Neuron (in vitro differentiated cells): Measurements from ENCODE around the gene ZNF212.

Experiments used
- H2AFZ ChIP-seq: one replicate; pipeline ENCODE4 v1.6.1; 2013; ENCODE audit warnings: low read depth, mild to moderate bottlenecking, inconsistent platforms, low read length, moderate library complexity
- H3K27me3 ChIP-seq: one replicate; pipeline ENCODE4 v1.6.1; 2013; ENCODE audit warnings: low read length; ENCODE audit not compliant: insufficient read depth
- H3K36me3 ChIP-seq: one replicate; pipeline ENCODE4 v1.6.1; 2013; ENCODE audit warnings: low read length; ENCODE audit not compliant: insufficient read depth
- H3K4me1 ChIP-seq: one replicate; pipeline ENCODE4 v1.6.1; 2013; ENCODE audit warnings: low read length; ENCODE audit not compliant: insufficient read depth
- H3K4me3 ChIP-seq: 2 replicates; pipeline ENCODE4 v1.5.1; 2013; ENCODE audit warnings: mild to moderate bottlenecking, low read length, moderate library complexity
- H3K9me3 ChIP-seq: one replicate; pipeline ENCODE4 v1.6.1; 2013; ENCODE audit warnings: low read length

ZNF212 gene

DNA sequence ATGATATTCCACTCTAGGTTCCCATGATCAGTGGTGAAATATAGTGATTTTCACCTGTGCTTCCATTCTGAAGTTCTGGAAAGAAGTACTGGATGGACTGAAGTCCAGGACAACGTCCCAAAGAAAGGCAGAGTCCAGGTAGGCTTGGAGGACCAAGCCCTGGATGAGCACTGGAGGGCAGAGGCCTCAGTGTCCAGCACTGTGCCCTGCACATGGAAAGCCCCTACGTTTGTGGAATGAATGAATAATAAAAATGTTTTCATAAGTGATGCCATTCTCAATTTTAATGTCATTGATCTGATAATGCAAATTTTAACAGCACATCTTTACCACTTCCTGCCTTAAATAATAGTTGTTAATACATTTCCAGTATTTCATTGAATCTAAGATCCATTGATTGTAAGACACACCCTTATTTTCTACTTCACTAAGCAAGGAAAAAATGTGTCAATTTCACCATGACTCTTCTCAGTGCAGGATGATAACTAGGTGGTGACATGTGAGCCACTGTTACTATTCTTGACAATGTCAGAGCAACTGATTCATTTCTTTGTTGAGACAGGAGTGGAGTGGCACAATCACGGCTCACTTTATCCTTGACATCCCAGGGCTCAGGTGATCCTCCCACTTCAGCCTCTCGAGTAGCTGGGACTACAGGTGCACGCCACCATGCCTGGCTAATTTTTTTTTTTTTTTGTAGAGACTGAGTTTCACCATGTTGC is 57.7 kb downstream of the ZNF212 start:
- H3K9me3 ChIP-seq, result peaks cover 3% of the 10 kb centered on the region
- H3K27me3 ChIP-seq, result no peaks in the 10 kb centered on the region
- no peaks in the 10 kb centered on the region for H3K36me3 ChIP-seq
- no peak overlapping the region for H2AFZ ChIP-seq
- no peaks in the 10 kb centered on the region for H3K4me1 ChIP-seq
- H3K4me3 ChIP-seq, result no peak overlapping the region

DNA sequence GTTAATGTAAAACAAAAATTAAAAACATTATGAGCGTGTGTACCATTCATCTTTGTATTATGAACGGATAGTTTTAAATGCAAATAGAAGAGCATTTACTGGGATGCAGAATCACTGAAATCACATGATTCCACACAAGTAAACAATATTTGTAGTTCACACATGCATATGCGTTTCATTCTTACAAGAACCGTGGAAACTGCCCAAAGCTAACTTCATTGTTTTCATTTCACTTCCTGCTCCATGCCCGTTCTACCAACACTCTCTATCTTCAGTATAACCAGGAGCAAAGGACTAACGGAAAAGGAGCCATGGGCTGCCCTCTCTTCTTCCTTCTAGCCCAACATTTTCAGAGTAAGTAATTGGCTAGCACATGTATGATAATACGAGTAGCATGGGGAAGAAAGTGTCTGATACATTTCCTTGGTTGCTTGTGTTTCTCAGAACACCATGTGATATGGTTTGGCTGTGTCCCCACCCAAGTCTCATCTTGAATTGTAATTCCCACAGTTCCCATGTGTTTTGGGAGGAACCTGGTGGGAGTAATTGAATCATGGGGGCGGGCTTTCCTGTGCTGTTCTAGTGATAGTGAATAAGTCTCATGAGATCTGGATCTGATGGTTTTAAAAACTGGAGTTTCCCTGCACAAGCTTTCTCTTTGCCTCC is 61.3 kb downstream of the ZNF212 start:
- Histone ChIP-seq H3K36me3 (no peaks in the 10 kb centered on the region), H2AFZ (no peak overlapping the region), H3K4me3 (no peak overlapping the region), H3K9me3 (peaks cover 2% of the 10 kb centered on the region), H3K27me3 (no peaks in the 10 kb centered on the region), H3K4me1 (no peaks in the 10 kb centered on the region)

DNA sequence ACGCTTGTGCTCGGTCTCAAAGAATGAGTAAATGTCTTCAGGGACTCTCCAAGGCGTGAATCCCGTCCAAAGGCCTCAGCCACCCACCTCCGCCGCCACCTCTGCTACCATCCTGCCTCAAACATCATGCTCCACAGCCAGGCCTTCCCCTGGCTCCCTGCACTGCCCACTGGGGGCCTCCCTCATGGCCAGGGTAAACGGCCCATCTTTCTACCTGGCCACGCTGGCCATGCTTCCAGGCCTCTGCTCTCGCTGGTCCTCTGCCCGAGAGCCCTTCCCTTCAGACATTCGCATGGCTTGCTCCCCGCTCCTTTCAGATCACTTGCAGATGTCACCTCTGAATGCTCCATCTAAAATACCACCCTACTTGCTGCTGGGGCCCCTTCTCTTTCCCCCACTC is 62.8 kb downstream of the ZNF212 start:
- no peaks in the 10 kb centered on the region for H3K36me3 ChIP-seq

DNA sequence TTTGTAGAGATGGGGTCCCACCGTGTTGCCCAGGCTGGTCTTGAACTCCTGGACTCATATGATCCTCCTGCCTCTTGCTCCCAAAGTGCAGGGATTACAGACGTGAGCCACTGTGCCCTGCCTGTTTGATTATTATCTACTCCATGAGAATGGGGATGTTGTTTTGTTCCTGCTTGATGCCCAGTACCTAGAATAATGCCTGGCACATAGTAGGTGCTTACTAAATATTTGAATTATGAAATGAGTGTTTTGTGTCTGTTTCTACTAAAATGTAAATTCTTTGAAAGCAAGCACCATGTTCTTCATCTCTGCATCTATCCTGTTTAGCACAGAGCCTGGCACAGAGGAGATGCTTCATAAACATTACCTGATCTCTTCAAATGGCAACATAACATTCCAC is 63.4 kb downstream of the ZNF212 start:
- Histone ChIP-seq H3K9me3 (peaks cover 2% of the 10 kb centered on the region), H3K4me3 (no peak overlapping the region), H3K4me1 (no peaks in the 10 kb centered on the region), H2AFZ (no peak overlapping the region), H3K27me3 (no peaks in the 10 kb centered on the region), H3K36me3 (no peaks in the 10 kb centered on the region)

More for the DNA sequence above, 62.8 kb downstream of the ZNF212 start:
- H3K4me1 ChIP-seq, result no peaks in the 10 kb centered on the region
- peaks cover 2% of the 10 kb centered on the region for H3K9me3 ChIP-seq
- no peak overlapping the region for H2AFZ ChIP-seq
- H3K27me3 ChIP-seq, result no peaks in the 10 kb centered on the region
- no peak overlapping the region for H3K4me3 ChIP-seq

DNA sequence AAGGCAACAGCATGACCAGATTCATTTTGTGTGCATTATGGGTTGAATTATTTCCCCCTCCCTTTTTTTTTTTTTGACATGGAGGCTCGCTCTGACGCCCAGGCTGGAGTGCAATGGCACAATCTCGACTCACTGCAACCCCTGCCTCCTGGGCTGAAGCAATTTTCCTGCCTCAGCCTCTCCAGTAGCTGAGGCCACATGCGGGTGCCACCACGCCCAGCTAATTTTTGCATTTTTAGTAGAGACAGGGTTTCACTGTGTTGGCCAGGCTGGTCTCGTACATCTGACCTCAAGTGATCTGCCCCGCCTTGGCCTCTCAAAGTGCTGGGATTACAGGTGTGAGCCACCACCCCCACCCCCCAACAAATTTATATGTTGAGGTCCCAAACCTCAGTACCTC is 64.6 kb downstream of the ZNF212 start:
- H3K27me3 ChIP-seq, result no peaks in the 10 kb centered on the region
- H2AFZ ChIP-seq, result no peak overlapping the region
- H3K4me1 ChIP-seq, result no peaks in the 10 kb centered on the region
- no peaks in the 10 kb centered on the region for H3K9me3 ChIP-seq
- H3K36me3 ChIP-seq, result no peaks in the 10 kb centered on the region
- no peak overlapping the region for H3K4me3 ChIP-seq
